ENCODE measurements around the gene VDAC2. TPM values are rescaled to one million over a fixed set of nuclear protein-coding genes. Genes with fewer than 3 reads are reported as not detected.

The VDAC2 gene
- total RNA-seq, 4 donors from 2014 or later, result 57.6 to 119 (median 76.5) TPM

- Histone ChIP-seq H3K36me3 (no peaks in the 10 kb centered on the region), H3K27me3 (no peaks in the 10 kb centered on the region), H3K4me1 (peaks cover 1 to 9% of the 10 kb centered on the region in 2 donors), H3K27ac (no peak overlapping the region), H3K9me3 (no peaks in the 10 kb centered on the region), H3K4me3 (no peak overlapping the region)
- intact Hi-C loops (cut with DNase I; ENCODE audit: low total_unique reads), result no loop called here
- no peak for DNase-seq
- TF ChIP-seq CTCF (IDR thresholded peaks at IDR 0.05), result no peak
- no peak for TF ChIP-seq POLR2A (IDR thresholded peaks at IDR 0.05)
These were observed 3.3 kb upstream of the VDAC2 start for GRCh38 chr10:75207079-75207856.

GRCh38 chr10:75207857-75208144, 2.8 kb upstream of the VDAC2 start:
- Histone ChIP-seq H3K4me3 (no peak overlapping the region), H3K4me1 (peaks cover 3 to 8% of the 10 kb centered on the region in 2 donors), H3K9me3 (no peaks in the 10 kb centered on the region), H3K27ac (no peak overlapping the region), H3K27me3 (no peaks in the 10 kb centered on the region), H3K36me3 (no peaks in the 10 kb centered on the region)
- DNase-seq, result no peak
- intact Hi-C loops (cut with DNase I; ENCODE audit: low total_unique reads), result no loop called here
- TF ChIP-seq CTCF (IDR thresholded peaks at IDR 0.05) (no peak), POLR2A (IDR thresholded peaks at IDR 0.05) (no peak)

GRCh38 chr10:75208181-75208580, 2.4 kb upstream of the VDAC2 start:
- H3K9me3 ChIP-seq, result no peaks in the 10 kb centered on the region
- no peaks in the 10 kb centered on the region for H3K27me3 ChIP-seq
- intact Hi-C loops (cut with DNase I; ENCODE audit: low total_unique reads), result no loop called here
- TF ChIP-seq CTCF (IDR thresholded peaks at IDR 0.05) (no peak), POLR2A (IDR thresholded peaks at IDR 0.05) (no peak)
- peak overlapping the region in 1 of 2 donors; percentile 11 for H3K27ac ChIP-seq
- DNase-seq, result no peak
- no peaks in the 10 kb centered on the region for H3K36me3 ChIP-seq
- peaks cover 3 to 8% of the 10 kb centered on the region in 2 donors for H3K4me1 ChIP-seq
- no peak overlapping the region for H3K4me3 ChIP-seq

GRCh38 chr10:75209086-75209920, 1.3 kb upstream of the VDAC2 start:
- no peaks in the 10 kb centered on the region for H3K9me3 ChIP-seq
- H3K4me3 ChIP-seq, result peak overlapping the region; percentile 91 to 92
- peaks cover 3 to 8% of the 10 kb centered on the region in 2 donors for H3K4me1 ChIP-seq
- no peaks in the 10 kb centered on the region for H3K27me3 ChIP-seq
- DNase-seq, result peak in 1 of 2 donors; percentile 34
- intact Hi-C loops (cut with DNase I; ENCODE audit: low total_unique reads), result no loop called here
- TF ChIP-seq POLR2A (IDR thresholded peaks at IDR 0.05) (no peak), CTCF (IDR thresholded peaks at IDR 0.05) (no peak)
- peak overlapping the region; percentile 98 to 99 for H3K27ac ChIP-seq
- H3K36me3 ChIP-seq, result no peaks in the 10 kb centered on the region

- DNase-seq, result peak; percentile 81 to 83
- TF ChIP-seq CTCF (IDR thresholded peaks at IDR 0.05) (no peak), POLR2A (IDR thresholded peaks at IDR 0.05) (no peak)
These were observed 695 bp upstream of the VDAC2 start for GRCh38 chr10:75209921-75210281.

More at GRCh38 chr10:75209921-75210281, 695 bp upstream of the VDAC2 start:
- no peaks in the 10 kb centered on the region for H3K9me3 ChIP-seq
- intact Hi-C loops (cut with DNase I; ENCODE audit: low total_unique reads), result no loop called here
- H3K4me3 ChIP-seq, result peak overlapping the region; percentile 91 to 92
- peak overlapping the region; percentile 98 to 99 for H3K27ac ChIP-seq
- H3K27me3 ChIP-seq, result no peaks in the 10 kb centered on the region
- H3K36me3 ChIP-seq, result no peaks in the 10 kb centered on the region
- peaks cover 3 to 8% of the 10 kb centered on the region in 2 donors for H3K4me1 ChIP-seq
